Endodermal cell (in vitro differentiated cells): ENCODE results near the gene ZNF484. TPM values are rescaled to one million over a fixed set of nuclear protein-coding genes. Genes with fewer than 3 reads are reported as not detected.
"Not testable (repeated sequence)": the region's sequence is repeated elsewhere in the genome, so short reads cannot be mapped to it uniquely, and the experiment has no call there.

Source experiments
- DNase-seq: peaks from one replicate; pipeline ENCODE4 v3.0.0-alpha.2; 2017
- H3K27ac ChIP-seq: 2 replicates; pipeline ENCODE4 v1.5.1; 2013; ENCODE audit warnings: mild to moderate bottlenecking, low read depth, low read length, moderate library complexity
- H3K27me3 ChIP-seq: 2 replicates; pipeline ENCODE4 v1.6.1; 2013; ENCODE audit warnings: mild to moderate bottlenecking, low read length, moderate library complexity; ENCODE audit not compliant: insufficient read depth, control insufficient read depth, poor library complexity, severe bottlenecking
- H3K36me3 ChIP-seq: 2 replicates; pipeline ENCODE4 v1.7.0; 2013; ENCODE audit warnings: mild to moderate bottlenecking, low read length, moderate library complexity; ENCODE audit not compliant: control insufficient read depth, insufficient read depth
- H3K4me1 ChIP-seq: one replicate; pipeline ENCODE4 v1.7.0; 2013; ENCODE audit warnings: low read length; ENCODE audit not compliant: control insufficient read depth, insufficient read depth
- H3K4me3 ChIP-seq: 2 replicates; pipeline ENCODE4 v1.5.1; 2013; ENCODE audit warnings: mild to moderate bottlenecking, low read length, moderate library complexity
- H3K9ac ChIP-seq: 2 replicates; pipeline ENCODE4 v1.6.1; 2013; ENCODE audit warnings: mild to moderate bottlenecking, low read length, moderate library complexity; ENCODE audit not compliant: poor library complexity, severe bottlenecking; ENCODE audit errors: extremely low read depth
- H3K9me3 ChIP-seq: 2 replicates; pipeline ENCODE4 v1.6.1; 2013; ENCODE audit warnings: mild to moderate bottlenecking, low read length, moderate library complexity; ENCODE audit not compliant: control insufficient read depth
- H3K27ac Mint-ChIP-seq: 2 replicates; pipeline ENCODE4 v1.8.0; 2020; ENCODE audit warnings: mixed read lengths
- H3K27me3 Mint-ChIP-seq: 2 replicates; pipeline ENCODE4 v1.8.0; 2021; ENCODE audit warnings: mild to moderate bottlenecking, mixed read lengths; ENCODE audit not compliant: insufficient read depth
- H3K36me3 Mint-ChIP-seq: 2 replicates; pipeline ENCODE4 v1.8.0; 2020; ENCODE audit warnings: low read depth, mixed read lengths
- H3K4me1 Mint-ChIP-seq: 2 replicates; pipeline ENCODE4 v1.8.0; 2020; ENCODE audit warnings: mixed read lengths
- H3K4me3 Mint-ChIP-seq: 2 replicates; pipeline ENCODE4 v1.8.0; 2020; ENCODE audit warnings: mild to moderate bottlenecking, moderate library complexity, mixed read lengths
- H3K9me3 Mint-ChIP-seq: 2 replicates; pipeline ENCODE4 v1.8.0; 2020; ENCODE audit warnings: mild to moderate bottlenecking, mixed read lengths
- WGBS, 2 experiments: methylation state at CpG; one replicate each; pipeline versions ENCODE4 v1.1.5 to v1.1.7; 2013; ENCODE audit warnings: missing lambda C conversion rate in 2 of 2, mixed read lengths in 1 of 2; ENCODE audit not compliant: insufficient coverage in 1 of 2, insufficient read length in 1 of 2; 5-methylcytosine and 5-hydroxymethylcytosine counted together
- total RNA-seq, 2 donors: library from RNA; stranded (reverse); fragmentation: NEBNext Ultra II Directional in 1 of 2; extraction: Animal tissue kit (Norgen Biotek cat#: 25700) in 1 of 2; gene quantifications; 2 replicates in 1 of 2; 3 replicates in 1 of 2; pipeline ENCODE4 v1.2.1, GENCODE V29; 2021
- TF ChIP-seq, protein P1 (sequence below): fragments of 200-600 bp; sonication (generic); conservative IDR thresholded peaks from 2 replicates; pipeline ENCODE4 v1.5.0; 2021; ENCODE audit warnings: antibody characterized with exemption, mild to moderate bottlenecking

Gene ZNF484
- total RNA-seq, 2 donors from 2014 or later = 9.3 to 17.7 TPM

DNA sequence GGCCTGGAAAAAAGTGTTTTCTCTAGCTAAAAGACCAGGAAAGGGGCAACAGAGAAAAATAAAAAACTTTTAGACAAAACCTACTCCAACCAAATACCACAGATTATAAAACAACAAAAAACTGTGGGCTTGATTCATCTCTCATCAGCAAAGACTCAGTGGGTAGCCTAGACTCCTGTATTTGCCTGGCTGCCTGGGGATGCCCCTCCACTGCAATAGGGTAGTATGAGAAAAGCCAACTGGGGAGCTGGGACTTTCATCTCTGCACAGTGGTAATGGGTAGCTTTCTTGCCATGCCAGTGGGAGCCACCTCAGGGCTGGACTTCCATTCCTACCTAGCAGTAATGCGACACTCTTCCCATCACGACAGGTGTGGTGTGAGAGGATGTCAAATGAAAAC lies 7.5 kb downstream of the ZNF484 start:
- Histone ChIP-seq H3K4me1 (no peaks in the 10 kb centered on the region), H3K27ac (no peak overlapping the region), H3K27me3 (no peaks in the 10 kb centered on the region), H3K9ac (no peak overlapping the region), H3K9me3 (no peaks in the 10 kb centered on the region), H3K36me3 (peaks cover 19% of the 10 kb centered on the region), H3K4me3 (no peak overlapping the region)
- no peaks in the 10 kb centered on the region for H3K27me3 Mint-ChIP-seq
- H3K9me3 Mint-ChIP-seq = peaks cover 9% of the 10 kb centered on the region
- WGBS, 2 experiments = 96 to 100% methylated on average over 2 of the region's 2 CpGs
- H3K27ac Mint-ChIP-seq = no peak overlapping the region
- H3K4me1 Mint-ChIP-seq = peaks cover 7% of the 10 kb centered on the region
- no peak for DNase-seq
- no peak overlapping the region for H3K4me3 Mint-ChIP-seq
- TF ChIP-seq, protein P1, sequence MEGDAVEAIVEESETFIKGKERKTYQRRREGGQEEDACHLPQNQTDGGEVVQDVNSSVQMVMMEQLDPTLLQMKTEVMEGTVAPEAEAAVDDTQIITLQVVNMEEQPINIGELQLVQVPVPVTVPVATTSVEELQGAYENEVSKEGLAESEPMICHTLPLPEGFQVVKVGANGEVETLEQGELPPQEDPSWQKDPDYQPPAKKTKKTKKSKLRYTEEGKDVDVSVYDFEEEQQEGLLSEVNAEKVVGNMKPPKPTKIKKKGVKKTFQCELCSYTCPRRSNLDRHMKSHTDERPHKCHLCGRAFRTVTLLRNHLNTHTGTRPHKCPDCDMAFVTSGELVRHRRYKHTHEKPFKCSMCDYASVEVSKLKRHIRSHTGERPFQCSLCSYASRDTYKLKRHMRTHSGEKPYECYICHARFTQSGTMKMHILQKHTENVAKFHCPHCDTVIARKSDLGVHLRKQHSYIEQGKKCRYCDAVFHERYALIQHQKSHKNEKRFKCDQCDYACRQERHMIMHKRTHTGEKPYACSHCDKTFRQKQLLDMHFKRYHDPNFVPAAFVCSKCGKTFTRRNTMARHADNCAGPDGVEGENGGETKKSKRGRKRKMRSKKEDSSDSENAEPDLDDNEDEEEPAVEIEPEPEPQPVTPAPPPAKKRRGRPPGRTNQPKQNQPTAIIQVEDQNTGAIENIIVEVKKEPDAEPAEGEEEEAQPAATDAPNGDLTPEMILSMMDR = no peak
- peaks cover 39% of the 10 kb centered on the region for H3K36me3 Mint-ChIP-seq

DNA sequence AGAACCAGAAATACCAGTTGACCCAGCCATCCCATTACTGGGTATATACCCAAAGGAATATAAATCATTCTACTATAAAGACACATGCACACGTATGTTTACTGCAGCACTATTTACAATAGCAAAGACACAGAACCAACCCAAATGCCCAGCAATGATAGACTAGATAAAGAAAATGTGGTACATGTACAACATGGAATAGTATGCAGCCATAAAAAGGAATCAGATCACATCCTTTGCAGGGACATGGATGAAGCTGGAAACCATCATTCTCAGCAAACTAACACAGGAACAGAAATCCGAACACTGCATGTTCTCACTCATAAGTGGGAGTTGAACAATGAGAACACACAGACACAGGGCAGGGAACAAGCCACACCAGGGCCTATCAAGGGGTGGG lies 11.2 kb downstream of the ZNF484 start:
- not testable (repeated sequence) for H3K4me1 Mint-ChIP-seq, DNase-seq, H3K4me1 ChIP-seq, H3K4me3 ChIP-seq, H3K27ac Mint-ChIP-seq, H3K27ac ChIP-seq, H3K9me3 ChIP-seq, H3K27me3 Mint-ChIP-seq, H3K9ac ChIP-seq, H3K27me3 ChIP-seq, H3K4me3 Mint-ChIP-seq
- peaks cover 12% of the 10 kb centered on the region for H3K9me3 Mint-ChIP-seq
- 83 to 100% methylated on average over 1 to 2 of the region's 2 CpGs for WGBS, 2 experiments
- peaks cover 48% of the 10 kb centered on the region for H3K36me3 Mint-ChIP-seq
- H3K36me3 ChIP-seq = peaks cover 19% of the 10 kb centered on the region

DNA sequence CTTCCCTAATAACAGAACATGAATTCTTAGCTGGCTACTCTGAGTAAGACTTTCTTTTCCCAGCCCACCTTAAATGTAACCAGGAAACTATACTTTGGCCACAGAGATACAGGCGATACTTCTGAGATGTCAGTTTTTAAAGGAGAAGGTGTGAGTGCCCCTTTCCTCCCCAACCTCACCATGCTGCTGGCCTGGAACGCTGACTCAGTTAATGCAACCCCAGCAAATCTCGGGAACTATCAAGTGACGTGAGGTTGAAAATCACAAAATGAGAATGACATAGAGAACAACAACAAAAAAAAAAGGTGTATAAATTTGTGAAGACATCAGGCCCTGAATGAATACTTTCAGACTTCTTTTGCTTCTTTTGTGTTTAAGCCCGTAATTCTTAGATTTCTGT lies 13.7 kb downstream of the ZNF484 start:
- TF ChIP-seq, protein P1 = no peak
- H3K9me3 Mint-ChIP-seq = peaks cover 22% of the 10 kb centered on the region
- no peak overlapping the region for H3K9ac ChIP-seq
- no peak for DNase-seq
- H3K4me3 ChIP-seq = no peak overlapping the region
- H3K4me1 ChIP-seq = no peaks in the 10 kb centered on the region
- no peak overlapping the region for H3K4me3 Mint-ChIP-seq
- peaks cover 15% of the 10 kb centered on the region for H3K9me3 ChIP-seq
- peaks cover 60% of the 10 kb centered on the region for H3K36me3 Mint-ChIP-seq
- H3K27me3 ChIP-seq = no peaks in the 10 kb centered on the region
- peaks cover 33% of the 10 kb centered on the region for H3K36me3 ChIP-seq
- no peaks in the 10 kb centered on the region for H3K4me1 Mint-ChIP-seq
- no peak overlapping the region for H3K27ac ChIP-seq
- H3K27ac Mint-ChIP-seq = no peak overlapping the region
- H3K27me3 Mint-ChIP-seq = no peaks in the 10 kb centered on the region
- 77 to 92% methylated on average over 2 to 5 of the region's 5 CpGs for WGBS, 2 experiments

DNA sequence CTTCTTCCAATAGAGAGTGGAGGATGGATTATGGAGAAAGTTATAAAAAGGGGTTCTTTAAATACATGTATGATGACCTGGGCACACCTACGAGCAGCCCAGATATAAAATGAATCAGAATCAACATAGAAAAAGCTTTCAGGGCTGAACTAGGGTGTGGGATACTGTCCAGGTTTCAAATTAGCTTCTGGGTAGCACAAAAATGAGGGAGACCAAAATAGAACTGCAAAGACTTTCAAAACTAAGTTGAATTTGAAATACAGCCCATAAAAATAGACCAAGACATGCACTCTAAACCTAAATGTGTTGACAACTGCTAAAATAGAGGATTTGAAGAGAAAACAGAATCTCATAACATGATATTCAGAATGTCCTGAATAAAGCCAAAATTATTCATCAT lies 17.0 kb downstream of the ZNF484 start:
- Mint-ChIP-seq H3K27me3 (no peaks in the 10 kb centered on the region), H3K27ac (no peak overlapping the region), H3K9me3 (peaks cover 15% of the 10 kb centered on the region), H3K36me3 (peaks cover 57% of the 10 kb centered on the region), H3K4me1 (no peaks in the 10 kb centered on the region), H3K4me3 (no peak overlapping the region)
- Histone ChIP-seq H3K4me3 (no peak overlapping the region), H3K9ac (no peak overlapping the region), H3K27ac (no peak overlapping the region), H3K4me1 (no peaks in the 10 kb centered on the region), H3K27me3 (no peaks in the 10 kb centered on the region), H3K9me3 (peaks cover 17% of the 10 kb centered on the region), H3K36me3 (peaks cover 21% of the 10 kb centered on the region)
- WGBS, 2 experiments = 92 to 100% methylated on average over 1 of the region's 1 CpG
- no peak for DNase-seq
- TF ChIP-seq, protein P1 = no peak
